OCI-LY1 (cell line): ENCODE data around the gene DENND1A.

Experiments
- H2AFZ ChIP-seq: fragments of 200-600 bp; sonication (generic), shearing (Covaris generic); 2 replicates; pipeline ENCODE4 v1.6.0; 2014; ENCODE audit warnings: antibody characterized with exemption, mild to moderate bottlenecking, low read length
- H3F3A ChIP-seq: fragments of 200-600 bp; sonication (generic), shearing (Covaris generic); 2 replicates; pipeline ENCODE4 v1.6.0; 2014; ENCODE audit warnings: mild to moderate bottlenecking, antibody characterized with exemption, low read length, moderate library complexity; ENCODE audit not compliant: insufficient read depth
- H3K27ac ChIP-seq: fragments of 200-600 bp; sonication (generic); 2 replicates; pipeline ENCODE4 v1.5.1; 2014; ENCODE audit warnings: low read length, mixed run types, mild to moderate bottlenecking, low read depth; ENCODE audit not compliant: poor library complexity, severe bottlenecking
- H3K27me3 ChIP-seq: fragments of 200-600 bp; sonication (generic); 2 replicates; pipeline ENCODE4 v1.6.0; 2014; ENCODE audit warnings: antibody characterized with exemption, mild to moderate bottlenecking, low read length, moderate library complexity; ENCODE audit not compliant: insufficient read depth
- H3K36me3 ChIP-seq: fragments of 200-600 bp; sonication (generic); 2 replicates; pipeline ENCODE4 v1.6.1; 2014; ENCODE audit warnings: mild to moderate bottlenecking, antibody characterized with exemption, low read length, moderate library complexity, mixed read lengths; ENCODE audit not compliant: insufficient read depth
- H3K4me1 ChIP-seq: fragments of 200-600 bp; sonication (generic); 2 replicates; pipeline ENCODE4 v1.5.1; 2014; ENCODE audit warnings: mild to moderate bottlenecking, low read length, moderate library complexity; ENCODE audit not compliant: insufficient read depth, severe bottlenecking
- H3K4me2 ChIP-seq: fragments of 200-600 bp; sonication (generic), shearing (Covaris generic); 2 replicates; pipeline ENCODE4 v1.6.1; 2014; ENCODE audit warnings: low read length
- H3K4me3 ChIP-seq: fragments of 200-600 bp; sonication (generic); 2 replicates; pipeline ENCODE4 v1.5.1; 2014; ENCODE audit warnings: low read length, low read depth, mild to moderate bottlenecking, mixed read lengths; ENCODE audit not compliant: poor library complexity, severe bottlenecking
- H3K79me2 ChIP-seq: fragments of 200-600 bp; shearing (Covaris generic); 2 replicates; pipeline ENCODE4 v1.6.1; 2016; ENCODE audit warnings: mixed run types, low read length, mixed read lengths; ENCODE audit not compliant: insufficient read depth
- H3K9ac ChIP-seq: fragments of 200-600 bp; sonication (generic), shearing (Covaris generic); 2 replicates; pipeline ENCODE4 v1.6.1; 2014; ENCODE audit warnings: mild to moderate bottlenecking, low read length, mixed read lengths
- H3K9me2 ChIP-seq: fragments of 200-600 bp; sonication (generic), shearing (Covaris generic); 2 replicates; pipeline ENCODE4 v1.6.1; 2014; ENCODE audit warnings: low read depth, mild to moderate bottlenecking, low read length, mixed read lengths
- H3K9me3 ChIP-seq: fragments of 200-600 bp; shearing (Covaris generic); 2 replicates; pipeline ENCODE4 v1.6.1; 2014; ENCODE audit warnings: low read length, mixed read lengths
- H4K20me1 ChIP-seq: fragments of 200-600 bp; sonication (generic), shearing (Covaris generic); 2 replicates; pipeline ENCODE4 v1.6.0; 2016; ENCODE audit warnings: mild to moderate bottlenecking, low read length; ENCODE audit not compliant: insufficient read depth
- EZH2 ChIP-seq: fragments of 200-600 bp; sonication (generic), shearing (Covaris generic); IDR thresholded peaks from 2 replicates; pipeline ENCODE4 v1.8.0; 2017; ENCODE audit warnings: borderline replicate concordance, mixed run types, mild to moderate bottlenecking, antibody characterized with exemption, low read length, moderate library complexity, mixed read lengths
- TF ChIP-seq, protein P1 (sequence below): fragments of 200-600 bp; sonication (generic), shearing (Covaris generic); IDR thresholded peaks from 2 replicates; pipeline ENCODE4 v1.5.1; 2017; ENCODE audit warnings: mild to moderate bottlenecking, antibody characterized with exemption, low read length, moderate library complexity, mixed read lengths

DENND1A gene

DNA sequence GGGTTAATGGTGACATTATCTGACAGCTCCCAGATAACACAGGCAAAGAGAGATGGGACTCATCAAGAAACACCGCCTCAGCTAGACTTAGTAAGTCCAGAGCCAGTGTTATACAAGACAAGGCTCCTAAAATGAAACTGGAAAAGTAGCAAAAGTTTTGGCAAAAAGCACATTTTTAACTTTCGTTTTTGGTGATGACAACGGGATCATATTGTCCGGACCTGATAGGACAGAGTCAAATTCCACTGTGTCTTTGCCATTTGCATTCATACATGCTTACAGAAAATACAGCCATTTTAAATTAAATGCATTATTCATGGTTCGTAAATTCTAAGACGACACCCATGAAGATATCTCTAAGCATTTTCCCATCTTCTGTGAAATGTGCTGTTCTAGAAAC lies 421.9 kb downstream of the DENND1A start:
- no peaks in the 10 kb centered on the region for H3K4me1 ChIP-seq
- no peak overlapping the region for H2AFZ ChIP-seq
- H3F3A ChIP-seq: no peaks in the 10 kb centered on the region
- H3K9me3 ChIP-seq: no peaks in the 10 kb centered on the region
- no peak for TF ChIP-seq EZH2
- TF ChIP-seq, protein P1, sequence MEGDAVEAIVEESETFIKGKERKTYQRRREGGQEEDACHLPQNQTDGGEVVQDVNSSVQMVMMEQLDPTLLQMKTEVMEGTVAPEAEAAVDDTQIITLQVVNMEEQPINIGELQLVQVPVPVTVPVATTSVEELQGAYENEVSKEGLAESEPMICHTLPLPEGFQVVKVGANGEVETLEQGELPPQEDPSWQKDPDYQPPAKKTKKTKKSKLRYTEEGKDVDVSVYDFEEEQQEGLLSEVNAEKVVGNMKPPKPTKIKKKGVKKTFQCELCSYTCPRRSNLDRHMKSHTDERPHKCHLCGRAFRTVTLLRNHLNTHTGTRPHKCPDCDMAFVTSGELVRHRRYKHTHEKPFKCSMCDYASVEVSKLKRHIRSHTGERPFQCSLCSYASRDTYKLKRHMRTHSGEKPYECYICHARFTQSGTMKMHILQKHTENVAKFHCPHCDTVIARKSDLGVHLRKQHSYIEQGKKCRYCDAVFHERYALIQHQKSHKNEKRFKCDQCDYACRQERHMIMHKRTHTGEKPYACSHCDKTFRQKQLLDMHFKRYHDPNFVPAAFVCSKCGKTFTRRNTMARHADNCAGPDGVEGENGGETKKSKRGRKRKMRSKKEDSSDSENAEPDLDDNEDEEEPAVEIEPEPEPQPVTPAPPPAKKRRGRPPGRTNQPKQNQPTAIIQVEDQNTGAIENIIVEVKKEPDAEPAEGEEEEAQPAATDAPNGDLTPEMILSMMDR: no peak
- no peaks in the 10 kb centered on the region for H4K20me1 ChIP-seq
- no peaks in the 10 kb centered on the region for H3K79me2 ChIP-seq
- no peaks in the 10 kb centered on the region for H3K36me3 ChIP-seq
- H3K27ac ChIP-seq: no peak overlapping the region
- no peak overlapping the region for H3K4me2 ChIP-seq
- H3K9me2 ChIP-seq: no peaks in the 10 kb centered on the region
- no peaks in the 10 kb centered on the region for H3K27me3 ChIP-seq
- H3K9ac ChIP-seq: no peak overlapping the region
- no peak overlapping the region for H3K4me3 ChIP-seq

DNA sequence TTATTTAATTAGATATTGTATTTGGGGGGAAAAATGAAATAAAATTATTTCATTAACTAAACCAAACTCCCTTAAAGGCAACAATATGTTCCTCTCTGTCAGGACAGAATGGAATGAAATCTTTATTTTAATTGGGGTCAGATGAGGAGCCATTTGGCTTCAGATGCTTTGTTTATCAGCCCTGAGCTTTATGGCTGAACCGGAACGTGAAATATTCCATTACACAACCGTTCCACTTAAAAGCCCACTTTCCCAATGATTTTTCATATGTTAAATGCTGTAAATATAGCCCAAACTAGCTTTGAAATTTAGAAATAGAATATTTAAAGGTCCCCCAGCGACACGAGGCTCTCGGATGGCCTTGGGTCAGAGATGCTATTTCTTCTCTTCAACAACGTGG lies 424.4 kb downstream of the DENND1A start:
- TF ChIP-seq, protein P1: no peak
- no peak for TF ChIP-seq EZH2
- no peak overlapping the region for H3K4me2 ChIP-seq
- no peak overlapping the region for H3K9ac ChIP-seq
- no peaks in the 10 kb centered on the region for H4K20me1 ChIP-seq
- H2AFZ ChIP-seq: no peak overlapping the region
- no peaks in the 10 kb centered on the region for H3K9me2 ChIP-seq
- no peaks in the 10 kb centered on the region for H3F3A ChIP-seq
- H3K36me3 ChIP-seq: no peaks in the 10 kb centered on the region
- no peaks in the 10 kb centered on the region for H3K9me3 ChIP-seq
- H3K4me1 ChIP-seq: no peaks in the 10 kb centered on the region
- no peaks in the 10 kb centered on the region for H3K79me2 ChIP-seq
- no peak overlapping the region for H3K27ac ChIP-seq
- H3K27me3 ChIP-seq: no peaks in the 10 kb centered on the region
- no peak overlapping the region for H3K4me3 ChIP-seq

DNA sequence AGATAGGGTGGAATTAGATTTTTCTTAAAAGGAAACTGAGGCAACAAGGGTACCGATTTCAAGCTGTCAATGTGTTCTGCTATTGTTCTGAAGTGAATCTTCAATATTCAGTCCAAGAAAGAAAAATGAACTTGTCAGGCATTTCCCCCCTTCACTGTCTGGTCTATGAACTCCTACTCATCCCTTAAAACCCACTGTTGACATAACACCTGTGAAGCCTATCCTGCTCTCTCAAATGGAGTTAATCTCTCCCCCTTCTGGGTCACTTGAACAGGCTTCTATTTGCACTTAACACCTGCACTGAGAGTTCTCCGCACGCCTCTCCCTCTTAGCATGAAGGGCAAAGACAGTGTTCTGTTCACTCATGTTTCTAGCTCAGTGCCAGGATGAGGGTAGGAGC lies 429.6 kb downstream of the DENND1A start:
- Histone ChIP-seq H4K20me1 (no peaks in the 10 kb centered on the region), H3F3A (no peaks in the 10 kb centered on the region), H3K9me3 (no peaks in the 10 kb centered on the region), H3K79me2 (no peaks in the 10 kb centered on the region), H3K9ac (no peak overlapping the region), H3K4me3 (no peak overlapping the region), H3K4me2 (no peak overlapping the region), H3K27me3 (no peaks in the 10 kb centered on the region), H3K9me2 (no peaks in the 10 kb centered on the region), H3K27ac (no peak overlapping the region), H3K4me1 (no peaks in the 10 kb centered on the region), H2AFZ (no peak overlapping the region), H3K36me3 (no peaks in the 10 kb centered on the region)
- TF ChIP-seq, protein P1: no peak
- TF ChIP-seq EZH2: no peak
